Adrenal gland (tissue), 5 donors: ENCODE data around the gene SPSB4.

ENCODE experiments used
- POLR2A ChIP-seq, 2 donors: fragments of 450-650 bp; IDR thresholded peaks; one replicate each; pipeline ENCODE4 v1.6.1; 2017; ENCODE audit warnings: antibody characterized with exemption in 2 of 2, mild to moderate bottlenecking in 2 of 2, moderate library complexity in 1 of 2
- TF ChIP-seq, protein P1 (sequence below), 6 experiments: fragments of 450-650 bp in 4 of 6; fragments of 200-600 bp in 2 of 6; sonication (generic) in 1 of 6; IDR thresholded peaks; 1 replicate in 5 of 6; 2 replicates in 1 of 6; pipeline versions ENCODE4 v1.5.1 to v1.8.0; 2016 to 2021; ENCODE audit warnings: antibody characterized with exemption in 6 of 6, mild to moderate bottlenecking in 2 of 6, moderate library complexity in 1 of 6
- donor health status: DM: no; HTN: no; CAD: no.

DNA sequence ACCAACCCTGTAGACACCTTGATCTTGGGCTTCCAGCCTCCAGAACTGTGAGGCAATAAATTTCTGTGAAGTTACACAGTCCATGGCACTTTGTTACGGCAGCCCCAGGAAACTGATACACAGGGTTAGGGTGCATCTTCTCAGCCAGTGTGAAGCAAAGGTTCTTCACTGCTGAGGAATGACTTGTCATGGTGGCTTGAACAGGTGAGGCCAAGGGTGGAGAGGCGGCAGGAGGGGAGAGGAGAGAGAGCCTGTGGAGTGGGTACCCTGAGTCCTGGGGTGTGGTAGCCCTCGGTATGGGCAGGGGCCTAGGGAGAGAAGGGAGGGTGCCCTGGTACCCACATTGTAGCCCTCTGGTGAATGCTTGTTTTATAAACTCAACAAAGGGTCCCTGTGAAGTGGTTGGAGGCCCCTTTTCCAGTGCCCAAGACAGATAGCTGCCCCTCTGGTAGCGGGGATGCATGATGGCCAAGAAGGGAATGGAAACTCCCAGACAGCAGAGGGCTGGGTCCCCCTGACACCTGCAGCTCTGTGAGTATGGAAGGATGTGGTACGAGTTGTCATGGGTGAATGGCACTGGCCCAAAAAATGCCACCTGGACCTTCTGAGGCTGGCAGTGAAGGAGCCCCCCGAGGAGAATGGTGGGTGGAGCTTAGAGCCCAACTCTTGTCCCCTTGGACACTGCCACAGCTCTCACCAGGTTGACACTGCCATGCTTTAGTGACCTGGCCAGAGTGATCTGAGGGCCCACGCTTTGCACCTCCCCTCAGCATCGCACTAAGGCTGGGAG, 49.6 kb downstream of the SPSB4 start:
- no peak for TF ChIP-seq POLR2A (IDR thresholded peaks at IDR 0.05)
- TF ChIP-seq, protein P1, sequence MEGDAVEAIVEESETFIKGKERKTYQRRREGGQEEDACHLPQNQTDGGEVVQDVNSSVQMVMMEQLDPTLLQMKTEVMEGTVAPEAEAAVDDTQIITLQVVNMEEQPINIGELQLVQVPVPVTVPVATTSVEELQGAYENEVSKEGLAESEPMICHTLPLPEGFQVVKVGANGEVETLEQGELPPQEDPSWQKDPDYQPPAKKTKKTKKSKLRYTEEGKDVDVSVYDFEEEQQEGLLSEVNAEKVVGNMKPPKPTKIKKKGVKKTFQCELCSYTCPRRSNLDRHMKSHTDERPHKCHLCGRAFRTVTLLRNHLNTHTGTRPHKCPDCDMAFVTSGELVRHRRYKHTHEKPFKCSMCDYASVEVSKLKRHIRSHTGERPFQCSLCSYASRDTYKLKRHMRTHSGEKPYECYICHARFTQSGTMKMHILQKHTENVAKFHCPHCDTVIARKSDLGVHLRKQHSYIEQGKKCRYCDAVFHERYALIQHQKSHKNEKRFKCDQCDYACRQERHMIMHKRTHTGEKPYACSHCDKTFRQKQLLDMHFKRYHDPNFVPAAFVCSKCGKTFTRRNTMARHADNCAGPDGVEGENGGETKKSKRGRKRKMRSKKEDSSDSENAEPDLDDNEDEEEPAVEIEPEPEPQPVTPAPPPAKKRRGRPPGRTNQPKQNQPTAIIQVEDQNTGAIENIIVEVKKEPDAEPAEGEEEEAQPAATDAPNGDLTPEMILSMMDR (IDR thresholded peaks at IDR 0.05), result no peak
